H4 (cell line): Measurements from ENCODE around the gene VMAC. TPM values are rescaled to one million over a fixed set of nuclear protein-coding genes. Genes with fewer than 3 reads are reported as not detected.

Experiments
- DNase-seq: peaks from one replicate; pipeline ENCODE4 v3.0.0-alpha.2; 2015; ENCODE audit warnings: low spot score
- total RNA-seq: library from RNA; depleted of rRNA; stranded (reverse); fragments of >200 nt; shearing (Covaris generic); gene quantifications from 2 replicates; pipeline ENCODE4 v1.2.3, GENCODE V29; 2014

Gene VMAC
- total RNA-seq, 1 experiment from 2014 or later: 1.0 TPM

DNA sequence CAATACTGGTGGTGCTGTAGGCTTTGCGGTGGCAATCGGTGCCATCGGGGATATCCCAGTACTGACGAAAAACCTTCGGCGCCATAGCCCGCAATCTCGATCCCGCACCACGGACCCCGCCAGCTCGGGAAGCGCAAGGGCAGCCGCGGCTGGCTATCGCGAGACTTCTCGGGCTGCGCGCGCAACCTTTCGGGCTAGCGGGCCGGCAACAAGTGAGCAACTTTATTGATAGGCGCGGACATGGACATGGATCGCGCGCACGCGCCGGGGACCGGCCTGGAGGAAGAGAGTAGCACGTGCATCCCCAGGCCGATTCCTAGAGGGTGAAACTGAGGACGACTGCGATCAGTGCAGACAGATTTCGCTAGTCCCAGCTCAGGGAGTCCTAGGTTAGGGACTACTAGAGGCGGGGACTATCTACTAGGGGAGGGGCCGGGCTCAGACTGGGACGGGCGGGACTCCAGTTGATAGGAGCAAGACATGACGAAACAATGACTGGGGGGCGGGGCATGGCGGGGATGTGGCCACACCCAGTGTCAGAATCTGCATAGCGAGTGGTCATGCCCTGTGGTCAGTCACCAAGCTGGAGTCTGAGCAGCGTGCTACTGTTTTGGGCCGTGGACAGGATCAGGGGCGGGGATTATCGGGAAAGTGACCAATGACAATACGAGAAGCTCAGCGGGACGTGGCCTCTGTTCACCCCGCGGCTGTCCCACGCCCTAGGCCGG lies 884 bp upstream of the VMAC start, which contains the start of gene NDUFA11:
Gene NDUFA11 (minus strand): TSS at position 167 of the 728 bp plus-strand sequence. CDS start 82 bp downstream, at position 85.
- DNase-seq: peak; percentile 93

DNA sequence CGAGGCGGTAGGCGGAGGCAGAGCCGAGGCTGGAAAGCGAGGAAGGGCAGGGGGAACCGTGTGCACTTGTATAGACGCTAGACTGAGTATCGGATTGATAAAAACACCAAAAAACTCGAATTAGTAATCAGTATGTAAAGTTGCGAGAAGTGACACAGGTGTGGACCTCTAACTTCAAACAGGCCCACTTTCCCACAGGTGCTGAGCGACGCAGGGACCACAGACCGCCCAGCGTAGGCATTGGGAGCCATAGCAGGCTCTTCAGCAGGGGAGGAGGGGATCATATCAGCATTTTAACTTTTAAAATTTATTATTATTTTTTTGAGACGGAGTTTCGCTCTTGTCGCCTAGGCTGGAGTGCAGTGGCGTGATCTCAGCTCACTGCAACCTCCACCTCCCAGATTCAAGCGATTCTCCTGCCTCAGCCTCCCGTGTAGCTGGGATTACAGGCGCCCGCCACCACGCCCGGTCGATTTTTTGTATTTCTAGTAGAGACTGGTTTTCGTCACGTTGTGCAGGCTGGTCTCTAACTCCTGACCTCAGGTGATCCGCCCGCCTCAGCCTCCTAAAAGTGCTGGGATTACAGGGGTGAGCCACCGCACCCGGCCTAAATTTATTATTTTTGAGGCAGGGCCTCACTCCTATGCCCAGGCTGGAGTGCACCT lies 574 bp downstream of the VMAC start:
- DNase-seq: no peak

DNA sequence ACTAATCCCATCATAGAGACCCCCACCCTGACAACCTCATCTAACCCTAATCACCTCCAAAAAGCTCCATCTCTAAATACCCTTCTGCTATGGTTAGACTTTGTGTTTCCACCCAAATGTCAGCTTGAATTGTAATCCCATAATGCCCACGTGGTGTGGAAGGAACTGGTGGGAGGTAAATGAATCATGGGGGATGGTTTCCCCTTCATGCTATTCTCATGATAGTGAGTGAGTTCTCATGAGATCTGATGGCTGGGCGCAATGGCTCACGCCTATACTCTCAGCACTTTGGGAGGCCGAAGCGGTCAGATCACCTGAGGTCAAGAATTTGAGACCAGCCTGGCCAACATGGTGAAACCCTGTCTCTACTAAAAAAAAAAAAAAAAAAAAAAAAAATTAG lies 2.6 kb downstream of the VMAC start:
- DNase-seq: no peak

DNA sequence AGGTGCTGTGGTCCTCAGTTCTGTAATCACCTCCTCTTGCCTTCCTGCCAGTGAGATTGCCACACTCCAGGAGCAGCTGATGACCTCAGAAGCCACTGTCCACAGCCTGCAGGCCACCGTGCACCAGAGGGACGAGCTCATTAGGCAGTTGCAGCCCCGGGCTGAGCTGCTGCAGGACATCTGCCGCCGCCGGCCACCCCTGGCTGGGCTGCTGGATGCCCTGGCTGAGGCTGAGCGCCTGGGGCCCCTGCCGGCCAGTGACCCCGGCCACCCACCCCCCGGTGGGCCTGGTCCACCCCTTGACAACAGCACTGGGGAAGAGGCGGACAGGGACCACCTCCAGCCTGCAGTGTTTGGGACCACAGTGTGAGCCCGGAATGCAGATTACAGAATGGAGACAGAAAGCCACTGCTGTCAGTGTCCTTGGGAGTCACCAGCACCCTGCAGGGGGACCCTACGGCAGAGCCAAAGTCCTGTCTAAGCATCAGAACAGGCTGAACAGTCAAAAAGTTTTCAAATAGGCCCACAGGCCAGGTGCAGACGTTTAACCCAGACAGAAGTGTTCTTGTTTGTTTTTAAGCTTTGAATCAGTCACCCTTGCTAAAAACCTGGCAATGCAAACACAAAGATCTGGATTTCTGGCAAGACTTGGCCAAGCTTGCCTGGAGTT lies 4.2 kb downstream of the VMAC start:
- no peak for DNase-seq

DNA sequence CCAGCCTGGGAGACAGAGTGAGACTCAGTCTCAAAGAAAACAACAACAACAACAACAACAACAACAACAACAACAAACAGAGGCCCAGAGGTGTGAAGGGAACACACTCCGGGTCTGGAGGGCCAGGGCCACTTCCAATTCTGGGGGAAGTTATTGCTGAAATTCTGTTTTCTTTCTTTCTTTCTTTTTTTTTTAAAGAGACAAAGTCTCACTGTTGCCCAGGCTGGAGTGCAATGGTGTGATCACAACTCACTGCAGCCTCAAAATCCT lies 5.9 kb downstream of the VMAC start:
- no peak for DNase-seq

DNA sequence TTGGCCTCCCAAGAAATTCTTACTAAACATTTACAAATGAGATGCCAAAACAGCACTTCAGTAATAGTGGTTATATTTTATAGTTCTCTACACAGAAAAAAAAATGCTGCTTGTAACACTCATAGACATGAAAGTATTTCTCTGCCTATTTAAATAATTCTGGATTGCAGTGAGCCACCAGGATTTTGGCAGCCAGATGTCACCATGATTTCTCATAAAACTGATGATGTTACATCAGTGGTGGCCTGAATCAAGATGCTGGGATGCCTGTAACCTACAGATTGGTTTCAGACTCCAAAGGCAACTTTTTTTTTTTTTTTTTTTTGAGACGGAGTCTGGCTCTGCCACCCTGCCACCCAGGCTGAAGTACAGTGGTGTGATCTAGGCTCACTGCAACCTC lies 6.7 kb downstream of the VMAC start:
- DNase-seq: no peak

DNA sequence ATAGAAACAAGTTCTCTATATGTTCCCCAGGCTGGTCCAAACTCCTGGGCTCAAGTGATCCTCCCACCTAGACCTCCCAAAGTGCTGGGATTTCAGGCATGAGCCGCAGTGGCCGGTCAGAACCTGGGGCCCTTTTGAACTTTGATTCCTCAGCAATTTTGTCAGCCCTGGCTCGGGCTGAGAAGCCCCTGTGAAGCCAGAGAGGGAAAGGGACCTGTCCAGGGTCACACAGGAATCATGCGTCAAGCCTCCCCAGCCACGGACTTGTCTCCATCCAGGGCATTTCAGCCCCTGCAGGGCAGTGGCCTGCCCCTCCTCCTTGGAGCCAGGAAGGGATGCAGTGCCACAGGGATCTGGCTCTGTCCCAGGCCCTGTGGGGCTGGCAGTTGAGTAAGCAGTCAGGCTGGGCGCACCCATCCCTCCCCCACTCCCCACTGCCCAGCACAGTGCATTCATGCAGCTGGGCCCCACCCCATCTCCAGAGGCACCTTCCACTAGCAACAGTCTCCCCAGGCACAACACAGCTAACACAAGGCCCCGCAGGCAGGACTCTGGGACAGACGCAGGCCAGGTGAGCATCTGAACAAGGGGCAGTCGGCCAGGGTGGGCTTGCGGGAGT lies 9.2 kb downstream of the VMAC start, which contains the start of gene CAPS:
Gene CAPS (plus strand): TSS at position 516 of the 619 bp plus-strand sequence. CDS start 153 bp downstream, outside the sequence.
- DNase-seq: peak; percentile 61

DNA sequence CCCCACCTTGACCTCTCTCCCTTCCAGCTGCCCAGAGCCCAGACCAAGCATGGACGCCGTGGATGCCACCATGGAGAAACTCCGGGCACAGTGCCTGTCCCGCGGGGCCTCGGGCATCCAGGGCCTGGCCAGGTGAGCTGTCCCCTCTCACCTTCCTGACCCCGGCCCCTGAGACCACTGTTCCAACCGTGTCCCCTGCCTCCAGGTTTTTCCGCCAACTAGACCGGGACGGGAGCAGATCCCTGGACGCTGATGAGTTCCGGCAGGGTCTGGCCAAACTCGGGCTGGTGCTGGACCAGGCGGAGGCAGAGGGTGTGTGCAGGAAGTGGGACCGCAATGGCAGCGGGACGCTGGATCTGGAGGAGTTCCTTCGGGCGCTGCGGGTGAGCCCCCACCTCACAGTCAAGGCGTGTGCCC lies 9.7 kb downstream of the VMAC start:
- DNase-seq: no peak

DNA sequence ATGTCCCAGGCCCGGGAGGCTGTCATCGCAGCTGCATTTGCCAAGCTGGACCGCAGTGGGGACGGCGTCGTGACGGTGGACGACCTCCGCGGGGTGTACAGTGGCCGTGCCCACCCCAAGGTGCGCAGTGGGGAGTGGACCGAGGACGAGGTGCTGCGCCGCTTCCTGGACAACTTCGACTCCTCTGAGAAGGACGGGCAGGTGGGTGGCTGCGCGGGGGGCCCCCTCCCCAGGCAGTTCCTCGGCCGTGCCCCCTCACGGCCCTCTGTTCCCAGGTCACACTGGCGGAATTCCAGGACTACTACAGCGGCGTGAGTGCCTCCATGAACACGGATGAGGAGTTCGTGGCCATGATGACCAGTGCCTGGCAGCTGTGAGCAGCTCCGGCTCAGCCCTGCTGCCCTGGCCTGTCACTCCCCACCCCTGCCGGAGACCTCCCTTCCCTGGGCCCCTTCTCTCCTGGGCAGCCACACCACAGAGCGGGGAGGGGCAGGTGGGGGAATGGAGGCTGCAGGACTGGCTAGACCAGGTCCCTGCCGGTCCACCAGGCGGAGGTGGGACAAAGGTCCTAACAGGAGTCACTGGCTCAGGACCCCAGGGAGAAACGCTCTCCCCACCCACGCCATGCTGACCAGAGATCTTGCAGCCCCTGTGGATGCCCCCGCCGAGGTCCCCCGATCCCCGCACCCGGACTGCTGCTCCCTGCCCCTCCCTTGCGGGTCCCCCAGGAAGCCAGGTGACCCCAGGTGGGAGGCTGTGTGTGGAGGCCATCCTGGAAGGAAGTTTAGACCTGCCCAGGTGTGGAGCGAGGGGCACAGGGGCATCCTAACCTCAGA lies 10.5 kb downstream of the VMAC start:
- no peak for DNase-seq

DNA sequence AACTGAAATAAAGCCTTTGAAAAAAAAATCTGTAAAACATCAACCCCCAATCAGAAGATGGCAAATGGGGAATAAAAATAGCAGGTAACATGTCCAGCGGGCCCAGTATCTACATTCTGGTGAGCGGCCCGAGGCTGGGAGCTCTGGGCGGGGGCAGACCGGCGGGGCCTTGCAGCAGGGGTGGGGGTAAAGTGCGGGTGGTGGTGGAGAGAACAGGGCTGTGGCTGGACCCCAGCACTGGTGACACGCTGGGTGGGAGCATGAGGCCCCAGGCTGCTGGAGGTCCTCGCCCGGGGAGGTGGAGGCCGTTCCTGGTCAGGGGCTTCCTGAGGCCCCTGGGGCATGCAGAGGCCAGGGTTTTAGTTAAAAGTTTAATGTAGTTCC lies 11.1 kb downstream of the VMAC start:
- no peak for DNase-seq

DNA sequence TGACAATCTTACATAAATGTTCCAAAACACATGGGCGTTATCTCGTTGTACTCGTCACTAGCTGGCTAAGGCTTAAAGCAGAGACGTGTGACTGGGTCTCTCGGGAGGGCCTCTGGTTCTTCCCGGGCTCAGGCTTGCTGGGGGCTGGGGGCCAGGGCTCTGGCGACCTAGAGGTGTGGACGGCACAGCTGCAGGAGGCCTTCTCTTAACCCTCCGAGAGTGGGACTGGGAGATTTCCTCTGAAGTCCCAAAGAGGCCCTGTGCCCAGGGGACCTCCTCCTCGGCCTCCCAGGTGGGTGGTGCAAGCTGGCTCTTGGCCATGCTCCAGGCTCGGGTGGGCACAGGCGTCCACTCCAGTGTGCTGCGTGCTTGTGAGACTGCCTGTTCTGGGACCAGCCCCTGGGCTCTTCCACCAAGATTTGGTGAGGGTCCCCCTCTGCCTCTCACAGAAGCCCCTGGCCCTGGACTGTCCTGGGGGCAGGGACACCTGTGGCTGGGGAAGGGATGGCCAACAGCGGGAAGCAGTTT lies 11.6 kb downstream of the VMAC start:
- DNase-seq: no peak

DNA sequence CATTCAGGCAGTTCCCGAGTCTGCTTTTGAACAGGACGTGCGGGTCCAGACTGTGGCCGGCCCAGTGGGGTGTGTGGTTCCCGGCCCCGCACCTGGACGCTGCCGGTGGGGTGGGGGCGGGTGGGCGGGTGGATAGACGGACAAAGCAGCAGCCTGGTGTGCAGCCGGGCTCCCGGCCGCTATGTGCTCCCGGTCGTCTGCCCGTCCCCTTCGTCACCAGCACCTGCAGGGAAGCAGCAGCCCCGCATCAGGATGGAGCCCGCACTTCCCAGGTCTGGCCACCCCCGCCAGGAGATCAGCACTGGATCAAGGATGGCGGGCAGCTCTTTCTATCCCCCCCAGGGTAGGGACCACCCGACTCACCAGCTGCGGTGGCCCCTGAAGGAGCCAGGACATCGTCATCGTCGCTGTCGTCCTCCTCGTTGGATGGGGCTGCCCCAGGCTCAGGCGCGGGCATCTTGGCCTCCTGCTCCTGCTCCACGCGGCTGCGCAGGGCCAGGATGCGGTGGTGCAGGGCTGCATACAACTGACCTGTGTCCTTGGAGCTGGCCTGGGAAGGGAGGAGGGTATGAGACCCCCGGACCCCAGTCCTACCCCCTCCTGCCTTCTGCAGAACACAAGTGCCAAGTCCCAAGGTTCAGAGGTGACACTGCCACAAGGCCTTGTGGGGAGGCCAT lies 12.9 kb downstream of the VMAC start:
- DNase-seq: no peak

DNA sequence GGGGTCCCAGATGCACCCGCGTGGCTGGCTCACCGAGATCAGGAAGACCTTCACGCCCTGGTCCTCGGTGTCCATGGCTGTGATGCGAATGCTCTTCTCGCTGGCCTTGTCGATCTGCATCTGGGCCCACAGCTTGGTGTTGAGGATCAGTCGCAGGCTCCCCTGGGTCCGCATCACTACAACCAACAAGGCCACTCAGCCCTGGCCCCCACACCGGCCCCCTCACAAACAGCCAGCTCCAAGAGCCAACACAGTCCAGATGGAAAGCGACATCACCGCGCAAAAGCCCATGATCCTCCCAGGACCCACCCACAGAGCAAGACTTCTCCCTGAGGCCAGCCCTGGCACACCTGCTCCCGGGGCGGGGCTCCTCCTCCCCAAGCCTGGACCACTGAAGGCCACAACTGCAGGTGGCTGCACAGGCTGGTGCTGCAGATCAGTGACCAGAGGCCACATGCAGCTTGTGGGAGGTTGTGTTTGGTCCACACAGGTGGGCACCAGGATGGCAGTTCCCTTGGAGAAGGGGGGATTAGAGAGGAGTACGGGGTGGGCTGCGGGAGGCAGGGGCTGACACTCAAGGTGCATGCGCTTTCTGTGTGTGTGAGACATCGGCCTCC lies 13.9 kb downstream of the VMAC start:
- DNase-seq: no peak

DNA sequence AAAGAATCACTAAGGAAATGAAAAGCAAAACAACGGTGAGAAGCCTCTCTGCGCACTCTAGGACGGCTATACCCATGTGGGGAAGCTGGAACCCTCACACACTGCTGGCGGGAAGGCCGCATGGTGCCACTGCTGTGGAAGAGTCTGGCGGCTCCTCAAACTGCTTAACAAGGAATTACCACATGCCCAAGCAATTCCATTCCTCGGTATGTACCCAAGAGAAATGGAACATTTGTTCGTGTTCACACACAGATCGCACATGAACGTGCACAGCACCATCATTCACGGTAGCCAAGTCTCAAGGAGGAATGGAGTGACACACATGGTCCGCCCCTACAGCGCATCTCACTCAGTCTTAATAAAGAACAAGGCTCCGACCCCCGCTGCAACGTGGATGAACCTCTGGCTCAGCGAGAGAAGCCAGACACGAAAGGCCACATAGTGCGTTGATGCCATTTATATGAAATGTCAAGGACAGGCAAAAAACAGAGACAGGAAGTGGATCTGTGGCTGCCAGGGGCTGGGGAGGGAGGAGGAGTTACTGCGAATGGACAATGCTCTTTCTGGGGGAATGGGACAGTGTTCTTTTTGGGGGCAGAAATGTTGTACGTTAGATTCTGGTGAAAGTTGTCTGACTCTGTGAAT lies 17.0 kb downstream of the VMAC start:
- DNase-seq: no peak

DNA sequence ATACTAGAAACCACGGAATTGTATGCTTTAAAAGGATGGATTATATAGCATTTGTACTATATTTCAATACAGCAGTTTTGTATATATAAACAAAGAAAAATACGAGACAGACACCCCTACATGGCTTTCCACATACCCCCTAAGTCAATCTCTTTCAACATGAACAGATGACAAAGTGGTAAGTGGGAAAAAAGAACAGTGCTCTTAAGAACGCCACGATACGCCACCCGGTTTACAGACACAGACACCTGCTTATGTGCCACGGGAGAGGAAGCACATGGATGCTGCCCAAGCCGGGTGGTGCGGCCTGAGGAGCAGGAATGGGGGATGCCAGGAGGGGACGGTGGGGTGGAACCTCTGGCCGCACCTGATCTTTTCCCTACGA lies 17.5 kb downstream of the VMAC start:
- DNase-seq: no peak

DNA sequence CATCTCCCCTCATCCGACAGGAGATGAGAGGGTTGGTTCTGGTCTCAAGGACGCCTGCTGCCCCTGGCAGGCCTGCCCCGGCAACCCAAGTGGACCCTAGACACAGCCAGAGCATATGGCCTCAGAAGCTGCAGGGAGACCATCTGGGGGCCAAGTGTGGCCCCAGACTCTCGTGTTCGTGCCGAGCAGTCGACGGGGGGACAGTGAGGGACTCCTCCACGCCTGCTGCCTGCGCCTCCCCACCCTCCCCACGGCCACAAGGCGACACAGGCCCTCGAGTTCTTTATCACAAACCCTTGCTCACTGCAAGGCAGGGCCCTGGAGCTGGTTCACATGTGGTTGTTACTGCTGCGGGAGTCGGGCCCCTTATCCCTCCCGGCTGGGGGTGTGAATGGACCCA lies 18.7 kb downstream of the VMAC start:
- no peak for DNase-seq

DNA sequence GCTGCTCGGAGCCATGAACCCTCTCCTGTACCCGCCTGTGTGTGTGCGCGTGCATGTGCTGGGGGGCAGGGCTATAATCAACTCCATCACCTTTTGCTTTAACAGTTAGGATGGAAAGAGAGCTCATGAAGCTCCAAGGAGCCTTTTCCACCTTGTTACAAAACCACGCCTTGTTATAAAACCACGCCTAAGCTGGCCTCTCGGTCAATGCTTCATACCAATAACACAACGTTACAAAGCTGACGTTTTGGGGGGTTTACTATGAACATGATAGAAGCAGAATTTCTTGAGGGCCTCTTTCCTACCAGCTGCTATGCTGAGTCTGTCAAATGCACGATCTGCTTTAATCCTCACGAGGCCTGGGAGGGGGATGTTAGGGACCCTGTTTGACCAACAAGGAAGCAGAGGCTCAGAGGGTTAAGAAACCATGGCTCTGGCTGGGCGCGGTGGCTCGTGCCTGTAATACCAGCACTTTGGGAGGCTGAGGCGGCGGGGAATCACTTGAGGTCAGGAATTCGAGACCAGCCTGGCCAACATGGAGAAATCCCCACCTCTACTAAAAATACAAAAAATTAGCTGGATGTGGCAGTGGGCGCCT lies 21.3 kb downstream of the VMAC start:
- DNase-seq: no peak

DNA sequence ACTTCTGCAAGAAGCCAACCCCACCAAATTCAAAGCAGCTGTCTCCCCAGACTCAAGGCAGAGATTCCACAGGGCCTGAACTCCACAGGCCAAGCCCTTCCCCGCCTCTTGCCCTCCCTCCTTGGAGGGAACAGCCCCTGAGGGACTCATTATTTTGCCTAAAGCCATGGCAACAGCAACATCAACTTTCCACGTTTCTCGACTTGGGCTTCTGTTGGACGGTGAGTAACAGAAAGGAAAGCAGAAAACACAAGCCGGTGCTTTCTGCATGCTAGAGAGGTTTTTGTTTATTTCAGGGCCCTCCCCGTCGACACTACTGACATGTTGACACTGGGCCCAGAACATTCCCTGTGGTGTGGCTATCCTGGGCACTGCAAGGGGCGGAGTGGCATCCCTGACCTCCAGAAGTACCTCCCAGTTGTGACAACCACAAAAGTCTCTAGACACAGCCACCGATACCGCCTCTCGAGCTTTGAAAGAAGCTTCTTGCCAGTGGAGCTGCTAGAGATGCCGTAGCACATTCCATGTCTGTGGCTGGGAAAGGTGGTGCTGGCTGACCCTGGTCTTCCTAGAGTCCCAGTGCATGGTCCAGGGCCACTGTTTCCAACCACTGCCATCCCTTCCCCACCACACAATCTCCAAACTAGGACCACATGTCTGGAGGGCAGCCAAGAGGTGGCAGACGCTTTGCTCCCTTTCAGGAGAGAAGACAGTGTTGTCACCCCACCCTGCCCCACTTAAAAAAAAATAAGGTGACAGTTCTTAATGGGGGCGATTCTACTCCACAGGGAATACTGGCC lies 22.2 kb downstream of the VMAC start:
- DNase-seq: no peak

DNA sequence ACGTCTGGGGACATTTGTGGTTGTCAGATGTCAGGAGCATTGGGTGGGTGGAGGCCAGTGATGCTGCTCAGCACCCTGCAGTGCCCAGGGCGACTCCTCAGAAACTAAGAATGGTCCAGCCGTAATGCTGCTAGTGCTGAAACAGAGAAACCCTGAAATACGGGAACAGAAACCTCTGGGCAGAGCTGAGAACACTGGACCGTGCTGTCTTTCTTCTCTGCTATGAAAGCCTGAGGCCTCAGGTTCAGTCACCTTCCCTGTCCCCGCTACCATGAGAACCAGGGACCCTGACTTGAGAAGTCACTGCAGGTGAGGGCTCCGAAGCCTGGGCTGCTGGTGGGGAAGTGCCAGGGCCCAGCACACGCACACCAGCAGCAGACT lies 22.8 kb downstream of the VMAC start:
- no peak for DNase-seq
